A549 (cell line): Measurements from ENCODE around the gene UBA3. TPM values are rescaled to one million over a fixed set of nuclear protein-coding genes. Genes with fewer than 3 reads are reported as not detected.

Source experiments
- ATAC-seq, 2 experiments: fragments of 200-7000 bp in 1 of 2; fragments of >200 bp in 1 of 2; cut with Nextera tagmentation in 1 of 2; cut with Tn5 transposase in 1 of 2; 3 replicates each; pipeline versions ENCODE4 v1.8.0 to v1.9.1; 2018 to 2020; ENCODE audit warnings: mild to moderate bottlenecking in 1 of 2, moderate library complexity in 1 of 2
- CTCF ChIA-PET: fragments of 300-600 bp; sonication (Branson Sonifier 250); formaldehyde crosslinking; extraction: SDS; loops from one replicate; lab custom pipeline; 2021; ENCODE audit warnings: antibody characterized with exemption, inconsistent platforms; lab: Yijun Ruan, JAX
- POLR2A ChIA-PET: fragments of 350-600 bp; formaldehyde crosslinking; extraction: SDS; loops from one replicate; lab custom pipeline; 2021; ENCODE audit warnings: antibody characterized with exemption, inconsistent platforms; lab: Yijun Ruan, JAX
- DNase-seq, 2 experiments: peaks; one replicate each; pipeline versions ENCODE4 v3.0.0 to v3.0.0-alpha.2; 2011 to 2016; ENCODE audit warnings: low read depth in 1 of 2, low spot score in 1 of 2
- FAIRE-seq: peaks from 2 replicates; lab custom pipeline; 2011; peaks lifted over from hg19 to GRCh38; lab: Jason Lieb, UNC
- H3K27ac ChIP-seq, 2 experiments: fragments of >200 bp; sonication (Bioruptor Twin); formaldehyde crosslinking; 3 replicates each; pipeline ENCODE4 v1.5.1; 2016 to 2017
- H3K4me1 ChIP-seq: fragments of >200 bp; sonication (Bioruptor Twin); formaldehyde crosslinking; 3 replicates; pipeline ENCODE4 v1.6.1; 2016
- H3K4me2 ChIP-seq: fragments of >200 bp; sonication (Bioruptor Twin); formaldehyde crosslinking; 3 replicates; pipeline ENCODE4 v1.6.1; 2016
- H3K4me3 ChIP-seq: fragments of >200 bp; sonication (Bioruptor Twin); formaldehyde crosslinking; 3 replicates; pipeline ENCODE4 v1.5.1; 2016
- H3K9me3 ChIP-seq: fragments of >200 bp; sonication (Bioruptor Twin); formaldehyde crosslinking; 3 replicates; pipeline ENCODE4 v1.6.1; 2016
- BCL3 ChIP-seq: fragments of >200 bp; sonication (Bioruptor Twin); formaldehyde crosslinking; IDR thresholded peaks from 3 replicates; pipeline ENCODE4 v1.6.1; 2016
- CBX8 ChIP-seq: fragments of 200-600 bp; sonication (generic); IDR thresholded peaks from 2 replicates; pipeline ENCODE4 v1.6.1; 2016
- CHD2 ChIP-seq: fragments of 150-350 bp; IDR thresholded peaks from 2 replicates; pipeline ENCODE4 v1.6.1; 2014; ENCODE audit warnings: low read length; ENCODE audit not compliant: partially characterized antibody
- CTCF ChIP-seq: fragments of >200 bp; sonication (Bioruptor Twin); formaldehyde crosslinking; IDR thresholded peaks from 3 replicates; pipeline ENCODE4 v1.5.1; 2016
- E2F6 ChIP-seq: IDR thresholded peaks from 2 replicates; pipeline ENCODE4 v1.6.1; 2012; ENCODE audit warnings: low read depth, borderline replicate concordance
- ELK1 ChIP-seq: fragments of 150-350 bp; IDR thresholded peaks from 2 replicates; pipeline ENCODE4 v1.6.1; 2014; ENCODE audit warnings: low read depth, mild to moderate bottlenecking, low read length
- EP300 ChIP-seq, 2 experiments: fragments of >200 bp; sonication (Bioruptor Twin); formaldehyde crosslinking; IDR thresholded peaks; 2 replicates in 1 of 2; 3 replicates in 1 of 2; pipeline ENCODE4 v1.6.1; 2016 to 2017
- ESRRA ChIP-seq: fragments of 150-350 bp; IDR thresholded peaks from 2 replicates; pipeline ENCODE4 v1.6.1; 2014; ENCODE audit warnings: mild to moderate bottlenecking, low read length, borderline replicate concordance
- FOXS1 ChIP-seq: fragments of 250-450 bp; sonication (Bioruptor Pico); IDR thresholded peaks from 2 replicates; pipeline ENCODE4 v1.5.0; 2020; ENCODE audit warnings: mild to moderate bottlenecking, moderate library complexity
- GATA3 ChIP-seq: IDR thresholded peaks from 2 replicates; pipeline ENCODE4 v1.6.1; 2012; ENCODE audit warnings: borderline replicate concordance
- HMGXB4 ChIP-seq: fragments of 250-450 bp; sonication (Bioruptor Pico); IDR thresholded peaks from 2 replicates; pipeline ENCODE4 v1.5.0; 2021; ENCODE audit warnings: mild to moderate bottlenecking, moderate library complexity, borderline replicate concordance
- HOXB13 ChIP-seq: fragments of 250-450 bp; sonication (Bioruptor Pico); IDR thresholded peaks from 2 replicates; pipeline ENCODE4 v1.5.0; 2020; ENCODE audit warnings: low read depth, mild to moderate bottlenecking, moderate library complexity
- JUN ChIP-seq, 2 experiments: fragments of >200 bp; sonication (Bioruptor Twin); formaldehyde crosslinking; IDR thresholded peaks; 2 replicates in 1 of 2; 3 replicates in 1 of 2; pipeline ENCODE4 v1.6.1; 2016 to 2017
- KDM5A ChIP-seq: fragments of 200-600 bp; sonication (generic); IDR thresholded peaks from 2 replicates; pipeline ENCODE4 v1.6.1; 2016; ENCODE audit warnings: antibody characterized with exemption, mild to moderate bottlenecking
- MAX ChIP-seq: IDR thresholded peaks from 2 replicates; pipeline ENCODE4 v1.6.1; 2012
- NR3C1 ChIP-seq: fragments of >200 bp; sonication (Bioruptor Twin); formaldehyde crosslinking; IDR thresholded peaks from 3 replicates; pipeline ENCODE4 v1.6.1; 2017
- POLR2A ChIP-seq: IDR thresholded peaks from 2 replicates; pipeline ENCODE4 v1.6.1; 2012; ENCODE audit warnings: mild to moderate bottlenecking, low read length
- POLR2AphosphoS2 ChIP-seq: conservative IDR thresholded peaks from 2 replicates; pipeline ENCODE4 v1.6.1; 2012; ENCODE audit warnings: low read length, improper control_type of control experiment, inconsistent platforms
- RAD21 ChIP-seq, 2 experiments: fragments of >200 bp in 1 of 2; sonication (Bioruptor Twin) in 1 of 2; formaldehyde crosslinking in 1 of 2; IDR thresholded peaks in 1 of 2; conservative IDR thresholded peaks in 1 of 2; 2 replicates in 1 of 2; 3 replicates in 1 of 2; pipeline ENCODE4 v1.6.1; 2012 to 2018; ENCODE audit warnings: inconsistent platforms in 1 of 2
- RARB ChIP-seq: fragments of 250-450 bp; sonication (Bioruptor Pico); IDR thresholded peaks from 2 replicates; pipeline ENCODE4 v1.8.0; 2021; ENCODE audit warnings: mild to moderate bottlenecking, moderate library complexity
- RCOR1 ChIP-seq: fragments of 150-350 bp; IDR thresholded peaks from 2 replicates; pipeline ENCODE4 v1.6.1; 2014; ENCODE audit warnings: antibody characterized with exemption, low read length, low read depth
- RFX5 ChIP-seq: fragments of 450-650 bp; IDR thresholded peaks from 2 replicates; pipeline ENCODE4 v1.7.1; 2014; ENCODE audit warnings: antibody characterized with exemption, mild to moderate bottlenecking, moderate library complexity
- SMC3 ChIP-seq: fragments of >200 bp; sonication (Bioruptor Twin); formaldehyde crosslinking; IDR thresholded peaks from 3 replicates; pipeline ENCODE4 v1.6.1; 2018; ENCODE audit warnings: inconsistent platforms
- TFCP2L1 ChIP-seq: fragments of 250-450 bp; sonication (Bioruptor Pico); IDR thresholded peaks from 2 replicates; pipeline ENCODE4 v1.5.0; 2021; ENCODE audit warnings: mild to moderate bottlenecking
- ZC3H11A ChIP-seq: fragments of 450-650 bp; IDR thresholded peaks from 2 replicates; pipeline ENCODE4 v1.6.1; 2014; ENCODE audit warnings: antibody characterized with exemption, mild to moderate bottlenecking
- ZNF302 ChIP-seq: fragments of 250-450 bp; sonication (Bioruptor Pico); IDR thresholded peaks from 2 replicates; pipeline ENCODE4 v1.9.0; 2021; ENCODE audit warnings: inconsistent platforms, mild to moderate bottlenecking, moderate library complexity
- whole genome bisulfite sequencing: methylation state at CpG from one replicate; pipeline ENCODE4 v1.1.6; 2017; ENCODE audit errors: missing lambda C conversion rate; 5-methylcytosine and 5-hydroxymethylcytosine counted together
- polyA plus RNA-seq, 4 experiments: library from polyadenylated mRNA; depleted of rRNA in 3 of 4; stranded (reverse); fragments of >200 nt; fragmentation: RNase III in 1 of 4; extraction: RNeasy Plus Mini Kit Qiagen cat#74134 plus additional on column Dnase treatment in 1 of 4; gene quantifications; 2 replicates in 3 of 4; 3 replicates in 1 of 4; pipeline ENCODE4 v1.2.3, GENCODE V29; 2011 to 2017

UBA3 gene
- polyA plus RNA-seq, 2 of the 4 experiments (the other 2 are of a cell fraction) = 50.0 to 62.7 TPM

GRCh38 chr3:69016901-69017300 is 63.3 kb downstream of the UBA3 start:
- Histone ChIP-seq H3K4me1 (peaks cover 13% of the 10 kb centered on the region; the same call in 2 of the 3 replicates), H3K4me3 (no peak overlapping the region), H3K9me3 (no peaks in the 10 kb centered on the region), H3K27ac (no peak overlapping the region), H3K4me2 (no peak overlapping the region)
- no peak for DNase-seq
- TF ChIP-seq HOXB13 (CRISPR knock-in tag) = no peak
- no peak for TF ChIP-seq TFCP2L1 (CRISPR knock-in tag)
- no peak for TF ChIP-seq RCOR1
- no peak for TF ChIP-seq RARB (CRISPR knock-in tag)
- no peak for TF ChIP-seq JUN (IDR thresholded peaks at IDR 0.05)
- TF ChIP-seq CHD2 = no peak
- no peak for ATAC-seq
- 51% methylated on average over 2 of the region's 2 CpGs for WGBS
- ChIA-PET CTCF (no interaction called here), POLR2A (no interaction called here)
- no peak for FAIRE-seq

- no peak for DNase-seq
- H3K4me2 ChIP-seq = no peak overlapping the region
- no peak for ATAC-seq
- H3K27ac ChIP-seq = no peak overlapping the region
- H3K4me3 ChIP-seq = no peak overlapping the region
- ChIA-PET POLR2A (no interaction called here), CTCF (no interaction called here)
- peaks cover 13% of the 10 kb centered on the region; the same call in 2 of the 3 replicates for H3K4me1 ChIP-seq
- TF ChIP-seq CTCF = no peak
- TF ChIP-seq BCL3 = no peak
- TF ChIP-seq ZC3H11A = no peak
- TF ChIP-seq NR3C1 = no peak
- TF ChIP-seq ZNF302 (CRISPR knock-in tag) = no peak
- TF ChIP-seq CBX8 = no peak
- TF ChIP-seq ESRRA = no peak
- no peak for TF ChIP-seq KDM5A
- no peak for TF ChIP-seq HOXB13 (CRISPR knock-in tag)
- TF ChIP-seq EP300 (IDR thresholded peaks at IDR 0.05) = no peak
- no peak for TF ChIP-seq E2F6
- TF ChIP-seq RFX5 = no peak
- TF ChIP-seq RAD21 (conservative IDR thresholded peaks at IDR 0.05 in 1 of 2, IDR thresholded peaks at IDR 0.05 in 1 of 2) = no peak
- TF ChIP-seq GATA3 = no peak
- TF ChIP-seq POLR2A = no peak
- WGBS = 93% methylated on average over 4 of the region's 4 CpGs
- no peaks in the 10 kb centered on the region for H3K9me3 ChIP-seq
- no peak for FAIRE-seq
Measured at GRCh38 chr3:69016102-69016501, 64.1 kb downstream of the UBA3 start.

- DNase-seq = no peak
- ATAC-seq = no peak
- Histone ChIP-seq H3K4me1 (peaks cover 13% of the 10 kb centered on the region; the same call in 2 of the 3 replicates), H3K27ac (peak overlapping the region; percentile 89 to 100), H3K4me3 (peak overlapping the region; percentile 57), H3K4me2 (peak overlapping the region; percentile 71), H3K9me3 (no peaks in the 10 kb centered on the region)
- 16% methylated on average over 11 of the region's 11 CpGs for WGBS
- no peak for FAIRE-seq
- POLR2A ChIA-PET = interaction anchor here (0.6 to 1.0 kb wide), 3 partner anchors 38 to 72 kb away, joined by 3 to 4 read pairs (median 3); partner anchors contain the start of gene ARL6IP5
- TF ChIP-seq FOXS1 (CRISPR knock-in tag) (no peak), MAX (no peak), SMC3 (no peak), ELK1 (no peak), POLR2AphosphoS2 (no peak), HMGXB4 (CRISPR knock-in tag) (no peak)
- CTCF ChIA-PET = interaction anchor here (0.7 to 2.0 kb wide), 9 partner anchors 10 to 79 kb away, joined by 3 to 6 read pairs (median 4); no protein-coding TSS in a partner anchor
Measured at GRCh38 chr3:69014022-69014580, 66.1 kb downstream of the UBA3 start.
